DMS79 (cell line): Measurements from ENCODE around the gene GRID2.
"Not testable (repeated sequence)": the region's sequence is repeated elsewhere in the genome, so short reads cannot be mapped to it uniquely, and the experiment has no call there.

Experiments
- DNase-seq: peaks from one replicate; lab custom pipeline; 2025; lab: John Stamatoyannopoulos, UW

Gene GRID2

DNA sequence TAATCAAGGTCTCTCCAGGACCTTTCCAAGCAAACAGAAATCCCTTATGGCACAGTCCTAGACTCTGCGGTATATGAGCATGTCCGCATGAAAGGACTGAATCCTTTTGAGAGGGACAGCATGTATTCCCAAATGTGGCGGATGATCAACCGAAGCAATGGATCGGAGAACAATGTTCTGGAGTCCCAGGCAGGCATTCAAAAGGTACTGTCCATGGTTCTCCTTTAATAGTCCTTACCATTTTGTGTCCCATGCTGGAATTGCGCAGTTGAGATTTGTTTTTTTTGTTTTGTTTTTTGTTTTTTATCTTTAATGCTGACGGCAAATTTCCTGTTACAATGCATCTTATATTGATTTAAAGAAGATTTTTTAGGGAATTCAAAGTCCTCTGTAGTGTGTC, 1211.4 kb downstream of the GRID2 start:
- DNase-seq: no peak

DNA sequence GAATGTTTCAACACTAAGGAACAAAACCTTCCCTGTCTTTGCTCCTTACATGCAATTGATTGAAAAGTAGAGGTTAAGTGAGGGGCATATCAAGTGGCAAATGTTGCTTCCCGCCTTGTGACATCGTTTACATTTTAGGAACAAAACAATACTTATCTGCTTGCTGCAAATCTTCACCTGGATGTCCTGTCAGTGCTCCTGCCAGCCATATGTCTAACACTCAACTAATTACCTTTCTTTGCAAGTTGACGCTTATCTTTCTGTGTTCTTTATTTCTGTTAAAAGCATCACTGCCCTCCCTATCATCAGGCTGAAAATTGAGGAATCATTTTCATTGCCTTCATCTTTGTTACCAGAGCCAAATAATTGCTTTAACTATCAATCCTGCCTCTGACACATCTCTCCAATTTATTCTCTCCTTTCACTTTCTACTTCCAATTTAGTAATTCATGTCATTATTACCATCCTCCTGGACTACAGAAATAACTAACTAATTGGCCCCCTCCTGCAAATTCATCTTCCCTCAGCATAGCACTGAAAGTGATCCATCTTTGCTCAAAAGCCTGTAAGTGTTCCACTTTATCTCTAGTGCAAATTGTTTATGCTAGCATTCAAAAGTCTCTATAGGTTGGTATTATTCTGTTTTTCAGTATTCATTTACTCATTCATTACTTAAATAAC, 1226.1 kb downstream of the GRID2 start:
- DNase-seq: no peak

DNA sequence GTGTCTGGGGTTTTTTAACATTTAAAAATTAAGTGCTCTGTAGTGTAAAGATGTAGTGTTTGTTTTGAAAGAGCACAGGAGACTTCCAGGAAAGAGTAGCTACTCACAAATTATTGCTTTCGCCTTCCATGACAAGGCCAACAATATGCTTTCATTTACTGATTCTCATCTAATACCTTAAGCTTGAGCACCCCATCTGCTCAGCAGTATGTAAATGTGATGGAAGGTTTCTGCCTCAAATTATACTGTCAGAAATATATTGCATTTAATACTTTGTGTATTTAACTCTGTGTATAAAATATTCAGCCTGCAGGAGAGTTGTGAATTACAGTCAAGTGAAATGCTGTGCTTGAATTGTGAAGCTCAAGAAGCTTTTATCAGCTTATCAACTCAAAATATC, 1228.5 kb downstream of the GRID2 start:
- DNase-seq: no peak

DNA sequence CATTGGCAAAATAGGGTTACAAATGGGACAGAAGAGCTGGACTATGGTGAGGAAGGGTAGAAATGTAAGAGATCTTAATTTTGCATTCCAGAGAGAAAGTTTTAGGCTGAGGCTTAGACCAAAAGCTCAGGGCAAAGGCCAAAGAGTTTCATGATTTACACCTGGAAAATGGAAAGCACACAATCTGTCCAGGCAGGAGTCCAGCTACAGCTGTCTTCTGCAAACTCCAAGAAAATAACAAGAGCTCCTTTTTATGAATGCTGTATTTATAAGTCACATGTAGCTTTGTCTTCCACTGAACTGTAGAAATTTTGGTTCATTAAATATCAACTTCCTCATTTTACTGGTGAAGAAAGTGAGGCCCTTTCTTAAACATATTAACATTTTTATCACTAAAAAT, 1236.8 kb downstream of the GRID2 start:
- no peak for DNase-seq

DNA sequence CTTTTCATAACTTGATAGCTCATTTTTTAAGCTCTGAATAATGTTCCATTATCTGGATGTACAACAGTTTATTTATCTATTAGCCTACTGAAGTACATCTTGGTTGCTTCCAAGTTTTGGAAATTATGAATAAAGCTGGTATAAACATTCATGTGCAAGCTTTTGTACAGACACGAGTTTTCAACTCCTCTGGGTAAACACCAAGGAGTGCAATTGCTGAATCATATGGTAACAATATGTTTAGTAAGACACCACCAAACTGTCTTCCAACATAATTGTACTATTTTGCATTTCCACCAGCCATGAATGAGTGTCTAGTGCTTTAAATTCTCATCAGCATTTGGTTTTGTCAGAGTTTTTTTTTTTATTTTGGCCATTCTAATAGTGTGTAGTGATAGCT, 1258.1 kb downstream of the GRID2 start:
- no peak for DNase-seq

DNA sequence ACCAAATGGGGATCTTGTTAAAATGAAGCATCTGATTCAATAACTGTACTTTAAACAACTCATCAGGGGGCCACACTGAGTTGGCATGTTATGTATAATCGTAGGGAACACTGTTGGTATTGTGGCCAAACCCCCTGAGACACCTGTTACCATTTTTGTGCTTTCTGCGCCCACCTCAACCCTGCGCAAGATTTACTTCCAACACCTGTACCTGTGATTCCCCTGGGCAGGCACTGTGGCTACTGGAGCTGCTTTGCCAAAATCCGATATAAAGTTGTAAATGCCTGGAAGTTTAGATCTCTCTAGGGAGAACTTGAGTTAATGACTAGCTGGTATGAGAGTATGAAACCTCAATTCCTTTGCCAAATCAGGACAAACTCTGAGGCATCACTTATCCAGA, 1265.0 kb downstream of the GRID2 start:
- DNase-seq: no peak

DNA sequence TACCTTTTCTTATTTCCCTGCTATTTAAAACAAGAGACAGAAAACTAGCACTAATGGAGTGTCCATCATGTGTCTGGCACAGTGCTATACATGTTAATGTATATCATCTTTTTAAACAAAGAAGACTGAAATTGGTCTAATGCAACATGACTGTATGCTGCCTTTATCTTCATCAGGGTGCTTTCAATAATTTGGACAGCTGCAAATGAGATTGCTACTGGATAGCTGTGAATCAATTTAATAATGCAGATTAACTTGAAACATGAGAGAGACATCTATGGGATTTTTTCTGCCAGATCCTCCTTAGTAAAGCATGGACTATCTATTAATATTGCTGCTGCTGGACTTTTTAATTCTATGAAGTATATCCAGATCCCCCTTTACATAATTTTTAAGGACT, 1269.5 kb downstream of the GRID2 start:
- DNase-seq: no peak

DNA sequence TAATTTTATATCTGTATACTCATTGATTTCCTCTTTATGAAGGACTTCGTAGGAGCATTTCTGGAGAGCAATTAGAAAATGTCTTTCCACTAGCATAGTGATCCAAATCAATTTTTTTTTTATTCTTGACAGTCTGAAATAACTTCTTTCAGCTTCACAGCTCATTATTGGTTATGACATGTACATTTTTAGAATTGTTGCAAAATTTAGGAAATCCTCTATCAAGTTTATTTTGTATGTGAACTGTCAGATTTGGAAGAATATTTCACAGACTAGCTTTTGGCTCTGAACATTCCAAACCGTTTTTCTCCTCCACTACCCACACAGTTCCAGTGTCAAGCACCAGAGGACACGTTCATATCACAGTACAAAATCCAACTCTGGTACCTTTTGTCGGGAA, 1275.2 kb downstream of the GRID2 start:
- no peak for DNase-seq

DNA sequence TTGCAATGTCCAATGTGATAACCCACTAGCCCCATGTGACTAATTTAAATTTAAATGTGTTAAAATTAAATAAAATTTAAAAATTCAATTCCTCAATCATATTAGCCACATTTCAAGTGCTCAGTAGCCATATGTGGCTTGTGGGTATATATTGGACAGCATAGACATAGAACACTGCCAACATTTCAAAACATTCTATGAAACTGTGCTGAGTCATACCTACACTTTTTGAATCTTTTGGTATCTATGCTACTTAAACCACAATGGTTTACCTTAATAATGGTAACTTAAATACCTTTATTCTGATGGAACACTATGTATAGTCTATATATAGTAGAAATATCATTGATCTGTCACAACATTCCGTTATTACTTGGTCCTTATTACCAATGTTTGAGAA, 1301.4 kb downstream of the GRID2 start:
- DNase-seq: no peak

DNA sequence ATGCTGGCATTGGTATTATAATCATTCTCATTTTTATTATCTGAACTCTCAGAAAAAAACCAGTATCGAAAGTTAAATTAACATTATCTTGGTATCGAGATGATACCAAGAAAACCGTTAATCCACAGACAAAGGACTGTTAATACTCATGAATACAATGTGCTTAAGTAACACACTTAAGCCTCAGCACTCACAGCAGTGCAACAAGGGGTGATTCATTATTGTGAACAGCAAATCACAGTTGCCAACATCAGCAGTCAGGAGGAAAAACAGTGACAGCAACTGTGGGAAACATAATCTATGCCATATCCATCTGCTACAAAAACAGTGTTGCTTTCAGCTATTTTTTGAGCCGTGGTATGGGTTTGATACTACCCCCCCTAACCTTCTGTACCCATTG, 1313.8 kb downstream of the GRID2 start:
- no peak for DNase-seq

DNA sequence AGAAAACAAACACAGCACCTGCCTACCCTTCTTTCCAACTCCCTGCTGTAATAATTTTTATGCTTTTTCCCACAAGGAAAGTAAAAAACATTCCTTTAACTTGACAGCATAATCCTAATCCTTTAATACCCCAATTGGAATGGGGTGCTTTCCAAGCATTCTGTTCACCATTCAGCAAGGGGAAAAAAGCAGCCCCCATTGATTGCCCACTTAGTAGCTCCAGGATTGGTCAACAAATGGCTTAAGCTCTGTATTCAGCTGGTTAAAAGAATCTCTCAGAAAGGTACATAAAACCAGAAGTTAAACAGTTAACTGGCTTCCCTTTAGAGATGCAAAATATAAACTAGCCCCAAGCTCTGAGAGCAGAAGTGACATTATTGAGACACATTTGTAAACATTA, 1330.0 kb downstream of the GRID2 start:
- no peak for DNase-seq

DNA sequence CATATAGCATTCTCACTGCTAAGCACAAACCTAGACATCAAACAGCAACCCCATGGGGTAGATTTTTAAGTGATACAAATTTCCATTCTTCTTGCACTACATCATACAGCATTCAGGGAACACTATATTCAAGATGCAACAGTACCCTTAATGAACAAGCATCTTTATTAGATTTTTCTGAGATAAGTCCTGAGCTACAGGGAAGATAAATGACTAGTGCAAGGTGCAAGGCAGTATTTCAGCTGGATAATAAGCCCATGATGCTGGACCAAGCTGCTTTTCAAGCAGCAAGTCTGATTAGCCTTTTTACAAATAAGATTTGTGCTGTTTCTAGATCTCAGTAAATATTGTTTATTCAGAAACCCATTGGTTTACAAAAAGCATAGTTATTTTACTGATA, 1332.2 kb downstream of the GRID2 start:
- no peak for DNase-seq

DNA sequence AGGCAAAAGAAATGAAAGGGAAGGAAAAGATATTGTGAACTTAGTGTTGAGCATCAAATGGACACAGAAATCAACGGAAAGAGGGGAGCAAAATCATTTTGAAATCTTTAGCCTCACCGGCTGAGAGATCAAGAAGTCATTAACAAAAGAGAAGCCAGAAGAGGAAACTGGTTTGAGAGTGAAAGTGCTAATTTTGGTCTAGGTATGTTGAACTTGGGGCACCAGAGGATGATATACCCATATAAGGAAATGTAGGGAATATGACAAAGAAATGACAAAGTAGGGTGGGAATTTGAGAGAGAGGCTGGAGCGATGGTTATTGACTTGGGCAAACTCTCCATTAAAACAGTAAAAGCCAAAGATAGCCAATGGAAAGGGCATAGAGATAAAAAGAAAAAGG, 1341.4 kb downstream of the GRID2 start:
- DNase-seq: no peak

DNA sequence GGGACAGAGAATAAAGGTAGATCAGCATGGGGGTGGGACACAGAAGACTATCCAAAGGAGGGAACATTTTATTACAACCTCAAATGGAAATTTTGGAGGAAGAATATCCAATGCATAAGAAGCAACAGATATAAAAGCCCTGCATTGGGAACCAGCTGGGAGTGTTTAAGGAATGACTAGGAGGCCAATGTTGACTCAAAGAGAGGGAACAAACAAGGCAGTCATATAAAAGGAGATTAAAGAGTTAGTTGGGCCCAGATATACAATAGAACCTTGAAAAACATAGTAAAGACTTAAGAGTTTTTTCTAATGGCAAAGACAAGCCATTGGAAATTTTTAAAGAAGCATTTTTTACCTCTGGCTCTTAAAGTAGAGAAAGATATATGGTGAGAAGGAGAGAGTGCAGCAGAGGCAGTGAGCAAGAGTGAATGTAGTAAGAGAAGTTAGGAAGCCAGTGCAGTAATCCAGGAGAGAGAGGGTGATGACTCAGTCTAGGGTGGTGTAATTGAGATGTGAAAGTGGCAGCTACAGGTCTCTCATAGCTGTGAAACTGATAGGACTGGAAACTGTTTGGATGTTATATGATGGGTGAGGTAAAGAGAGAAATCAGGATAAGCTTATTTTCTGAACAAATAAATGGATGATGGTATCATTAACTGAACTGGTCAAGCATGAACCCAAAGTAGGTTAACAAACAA, 1342.6 kb downstream of the GRID2 start:
- no peak for DNase-seq

DNA sequence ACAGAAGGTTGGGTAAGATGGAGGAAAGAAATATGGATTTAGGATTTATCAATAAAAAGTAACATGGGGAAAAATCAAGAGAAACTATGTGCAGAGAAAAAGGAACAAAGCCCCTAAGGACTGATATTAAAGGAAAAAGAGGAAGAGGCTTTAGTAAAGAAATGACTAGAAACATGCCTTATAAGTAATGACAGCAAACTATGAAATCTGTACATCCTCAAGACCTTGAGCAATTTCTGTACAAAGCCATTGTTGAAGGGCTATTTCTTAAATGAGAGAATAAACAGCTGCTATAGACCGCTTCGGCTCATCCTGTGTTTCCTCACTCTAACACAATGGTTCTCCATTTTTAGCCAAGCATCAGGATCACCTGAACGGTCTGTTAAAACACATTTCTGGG, 1344.5 kb downstream of the GRID2 start:
- DNase-seq: no peak

DNA sequence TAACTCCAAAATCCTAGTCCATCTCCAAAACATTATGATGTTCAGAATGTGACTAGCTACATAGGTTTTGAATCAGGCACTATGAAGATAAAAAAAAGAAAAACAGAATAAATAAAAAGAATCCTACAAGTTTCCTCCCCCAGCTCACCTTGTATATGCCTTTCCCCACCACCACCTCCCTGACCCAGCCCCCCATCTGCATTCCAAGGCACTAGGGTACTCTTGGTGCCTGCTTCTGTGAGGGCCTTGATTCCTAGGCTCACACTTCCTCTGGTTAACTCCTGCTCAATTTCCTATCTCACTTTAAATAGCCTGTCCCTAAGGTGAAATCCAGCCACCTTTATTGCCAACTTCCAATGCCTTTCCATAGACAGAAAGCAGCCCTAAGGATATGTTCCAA, 1346.1 kb downstream of the GRID2 start:
- DNase-seq: no peak

DNA sequence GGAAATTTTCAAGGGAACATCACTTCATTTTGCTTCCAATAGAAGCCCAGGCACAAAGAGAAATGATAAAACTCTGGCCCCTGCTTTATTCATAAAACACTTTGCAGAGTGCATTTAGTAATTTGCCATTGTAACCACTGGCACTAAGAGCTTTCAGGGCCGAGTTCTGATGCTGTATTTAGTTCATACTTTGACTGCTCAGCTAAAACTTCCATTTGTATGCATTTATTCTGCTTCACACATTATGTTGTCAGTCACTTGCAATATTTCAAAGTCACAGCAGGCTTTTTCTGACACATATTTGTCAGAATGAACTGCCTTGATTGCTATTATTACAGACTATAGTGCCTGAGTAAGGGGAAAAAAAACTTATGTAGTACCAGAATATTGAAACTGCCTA, 1350.4 kb downstream of the GRID2 start:
- no peak for DNase-seq

DNA sequence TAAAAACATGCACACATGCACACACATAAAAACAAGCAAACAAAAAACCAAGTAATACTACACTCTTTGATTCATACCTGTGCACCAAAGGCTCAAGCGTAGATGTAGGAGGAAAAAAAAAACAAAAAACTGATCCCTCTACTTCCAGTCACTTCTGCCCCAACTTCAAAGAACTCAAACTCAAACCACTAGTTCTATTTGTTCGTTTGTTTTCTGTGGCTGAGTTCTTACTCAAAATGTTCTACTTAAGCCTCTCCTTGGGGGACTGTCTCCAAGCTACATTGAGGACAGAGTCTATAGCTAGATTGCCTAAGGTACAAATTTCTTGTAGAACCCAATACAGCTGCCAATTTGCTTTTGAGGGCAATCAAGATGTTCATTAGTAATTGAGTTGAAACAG, 1353.8 kb downstream of the GRID2 start:
- DNase-seq: peak; percentile 92

DNA sequence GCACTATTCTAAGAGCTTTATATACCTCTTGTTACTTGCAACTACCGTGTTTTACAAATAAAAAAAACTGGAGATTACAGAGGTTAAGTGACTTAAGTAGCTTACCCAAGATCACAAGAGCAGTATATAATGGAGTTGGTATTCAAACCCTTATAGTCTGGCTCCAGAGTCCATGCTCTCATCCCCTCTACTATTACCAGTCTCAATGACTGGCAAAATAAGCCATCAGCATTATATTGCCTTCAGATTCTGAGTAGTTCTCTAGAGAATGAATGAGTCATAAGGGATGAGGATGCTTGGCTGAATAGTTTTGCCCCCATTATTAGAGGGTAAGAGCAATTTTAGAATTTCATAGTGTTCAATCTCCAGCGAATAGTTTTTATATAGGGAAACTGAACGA, 1354.7 kb downstream of the GRID2 start:
- DNase-seq: peak; percentile 77

DNA sequence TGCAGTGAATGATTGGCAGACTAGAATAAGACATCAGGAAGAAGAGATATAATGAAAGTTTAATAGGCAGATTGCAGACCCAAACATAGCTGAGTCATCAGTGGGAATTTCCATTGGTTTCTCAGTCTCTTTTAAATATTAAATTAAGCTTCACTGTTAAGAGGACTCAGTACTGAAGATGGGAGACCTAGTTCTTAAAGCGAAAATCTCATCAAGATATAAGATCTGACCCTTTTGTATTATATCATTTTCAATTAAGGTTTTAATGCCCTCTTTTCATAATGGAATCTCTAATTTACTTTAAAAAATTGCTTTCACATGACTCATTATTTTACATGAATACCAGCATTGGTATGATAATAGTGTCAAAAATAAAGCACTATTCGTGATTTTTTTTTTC, 1355.9 kb downstream of the GRID2 start:
- no peak for DNase-seq

DNA sequence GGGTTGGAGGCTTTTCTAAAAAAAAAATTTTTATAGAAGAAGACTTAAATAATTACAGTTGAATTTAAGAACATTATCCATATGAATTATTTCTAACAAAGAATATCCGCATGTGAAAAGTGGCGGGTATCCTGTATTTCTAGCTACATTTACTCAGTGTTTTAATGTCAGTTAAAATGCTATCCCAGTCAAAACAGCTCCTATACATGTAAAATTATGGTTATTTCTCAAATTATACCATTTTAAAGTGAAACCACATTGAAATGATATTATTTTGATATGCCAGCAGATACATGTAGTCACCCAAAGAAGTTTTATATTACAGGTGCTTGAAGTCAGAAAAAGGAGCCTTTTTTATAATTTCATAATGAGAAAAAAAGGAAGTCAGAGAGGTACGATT, 1356.3 kb downstream of the GRID2 start:
- DNase-seq: no peak

DNA sequence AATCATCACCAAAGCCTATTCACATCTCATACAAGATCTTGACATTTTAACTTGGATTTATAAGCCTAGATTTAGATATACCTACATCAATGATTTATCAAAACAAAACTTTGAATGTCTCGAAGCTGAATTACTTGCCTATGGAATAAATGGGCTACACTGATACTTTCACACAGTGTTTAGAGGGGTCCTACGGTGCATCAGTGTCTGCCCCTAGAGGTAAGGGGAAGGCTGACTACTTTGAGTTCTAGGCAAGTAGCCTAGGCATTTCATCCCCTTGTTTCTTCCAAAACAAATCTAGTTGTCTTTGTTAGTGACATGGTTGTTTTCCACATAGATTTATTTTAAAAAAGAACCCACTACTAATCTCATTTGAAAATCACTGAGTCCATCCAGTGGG, 1366.7 kb downstream of the GRID2 start:
- DNase-seq: no peak

DNA sequence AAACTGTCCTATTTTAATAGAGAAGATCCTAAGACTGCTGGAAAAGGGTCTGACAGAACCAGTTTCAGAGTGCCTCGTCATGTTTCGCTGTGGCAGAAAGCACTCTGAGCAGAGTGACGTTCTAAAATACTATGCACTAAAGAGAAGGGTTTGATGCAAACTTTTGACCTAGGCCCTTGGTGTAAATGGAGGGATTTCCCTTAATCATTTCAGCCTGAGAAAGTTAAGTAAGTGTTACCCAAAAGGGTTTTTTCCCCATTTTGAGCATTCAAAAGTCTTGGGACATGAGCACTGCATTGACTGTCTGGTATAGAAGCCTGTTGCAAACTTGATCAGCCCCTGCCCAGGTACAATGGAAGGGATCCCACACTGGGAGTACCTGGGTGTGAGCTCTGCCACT, 1367.3 kb downstream of the GRID2 start:
- DNase-seq: no peak

DNA sequence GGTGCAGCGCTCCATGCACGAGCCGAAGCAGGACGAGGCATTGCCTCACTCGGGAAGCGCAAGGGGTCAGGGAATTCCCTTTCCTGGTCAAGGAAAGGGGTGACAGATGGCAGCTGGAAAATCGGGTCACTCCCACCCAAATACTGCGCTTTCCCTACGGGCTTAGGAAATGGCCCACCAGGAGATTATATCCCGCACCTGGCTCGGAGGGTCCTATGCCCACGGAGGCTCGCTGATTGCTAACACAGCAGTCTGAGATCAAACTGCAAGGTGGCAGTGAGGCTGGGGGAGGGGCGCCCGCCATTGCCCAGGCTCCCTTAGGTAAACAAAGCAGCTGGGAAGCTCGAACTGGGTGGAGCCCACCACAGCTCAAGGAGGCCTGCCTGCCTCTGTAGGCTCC, 1373.2 kb downstream of the GRID2 start:
- not testable (repeated sequence) for DNase-seq
